Lower leg skin (tissue), 4 donors: ENCODE results near the gene NAPA. TPM values are rescaled to one million over a fixed set of nuclear protein-coding genes. Genes with fewer than 3 reads are reported as not detected.

Experiments
- DNase-seq, 2 donors: peaks; one replicate each; pipeline ENCODE4 v3.0.0-alpha.2; 2019; ENCODE audit warnings: low spot score in 2 of 2
- H3K4me3 ChIP-seq: fragments of 200-600 bp; sonication (generic); 2 replicates; pipeline ENCODE4 v1.5.1; 2017; ENCODE audit warnings: mild to moderate bottlenecking, low read depth; ENCODE audit not compliant: poor library complexity, severe bottlenecking
- POLR2A ChIP-seq, 2 donors: fragments of 450-650 bp; IDR thresholded peaks; one replicate each; pipeline ENCODE4 v1.6.1; 2016 to 2017; ENCODE audit warnings: antibody characterized with exemption in 2 of 2, mild to moderate bottlenecking in 1 of 2, moderate library complexity in 1 of 2
- WGBS, 2 donors: methylation state at CpG; one replicate each; pipeline ENCODE4 v1.1.5; 2018; 5-methylcytosine and 5-hydroxymethylcytosine counted together
- intact Hi-C: fragments of 100-400 bp; cut with DNase I; formaldehyde crosslinking; loops from one replicate; pipeline ENCODE4 v1.15.0; 2023; ENCODE audit warnings: low total_unique reads
- total RNA-seq, 4 donors: library from RNA; depleted of rRNA; stranded (reverse); fragments of >200 nt; gene quantifications; one replicate each; pipeline ENCODE4 v1.1.0, GENCODE V29; 2016
- TF ChIP-seq, protein P1 (sequence below), 3 donors: fragments of 450-650 bp; IDR thresholded peaks; one replicate each; pipeline ENCODE4 v1.5.1; 2016; ENCODE audit warnings: antibody characterized with exemption in 3 of 3, mild to moderate bottlenecking in 3 of 3, moderate library complexity in 2 of 3

The NAPA gene
- total RNA-seq, 4 donors from 2014 or later: 182 to 344 (median 221) TPM

GRCh38 chr19:47492137-47492533 is 22.7 kb downstream of the NAPA start:
- H3K4me3 ChIP-seq: no peak overlapping the region
- TF ChIP-seq, protein P1, sequence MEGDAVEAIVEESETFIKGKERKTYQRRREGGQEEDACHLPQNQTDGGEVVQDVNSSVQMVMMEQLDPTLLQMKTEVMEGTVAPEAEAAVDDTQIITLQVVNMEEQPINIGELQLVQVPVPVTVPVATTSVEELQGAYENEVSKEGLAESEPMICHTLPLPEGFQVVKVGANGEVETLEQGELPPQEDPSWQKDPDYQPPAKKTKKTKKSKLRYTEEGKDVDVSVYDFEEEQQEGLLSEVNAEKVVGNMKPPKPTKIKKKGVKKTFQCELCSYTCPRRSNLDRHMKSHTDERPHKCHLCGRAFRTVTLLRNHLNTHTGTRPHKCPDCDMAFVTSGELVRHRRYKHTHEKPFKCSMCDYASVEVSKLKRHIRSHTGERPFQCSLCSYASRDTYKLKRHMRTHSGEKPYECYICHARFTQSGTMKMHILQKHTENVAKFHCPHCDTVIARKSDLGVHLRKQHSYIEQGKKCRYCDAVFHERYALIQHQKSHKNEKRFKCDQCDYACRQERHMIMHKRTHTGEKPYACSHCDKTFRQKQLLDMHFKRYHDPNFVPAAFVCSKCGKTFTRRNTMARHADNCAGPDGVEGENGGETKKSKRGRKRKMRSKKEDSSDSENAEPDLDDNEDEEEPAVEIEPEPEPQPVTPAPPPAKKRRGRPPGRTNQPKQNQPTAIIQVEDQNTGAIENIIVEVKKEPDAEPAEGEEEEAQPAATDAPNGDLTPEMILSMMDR (IDR thresholded peaks at IDR 0.05): no peak
- no peak for TF ChIP-seq POLR2A (IDR thresholded peaks at IDR 0.05)
- no peak for DNase-seq
- 90% methylated on average over 14 of the region's 14 CpGs for WGBS, 2 donors
- intact Hi-C loops: no loop called here

DNA sequence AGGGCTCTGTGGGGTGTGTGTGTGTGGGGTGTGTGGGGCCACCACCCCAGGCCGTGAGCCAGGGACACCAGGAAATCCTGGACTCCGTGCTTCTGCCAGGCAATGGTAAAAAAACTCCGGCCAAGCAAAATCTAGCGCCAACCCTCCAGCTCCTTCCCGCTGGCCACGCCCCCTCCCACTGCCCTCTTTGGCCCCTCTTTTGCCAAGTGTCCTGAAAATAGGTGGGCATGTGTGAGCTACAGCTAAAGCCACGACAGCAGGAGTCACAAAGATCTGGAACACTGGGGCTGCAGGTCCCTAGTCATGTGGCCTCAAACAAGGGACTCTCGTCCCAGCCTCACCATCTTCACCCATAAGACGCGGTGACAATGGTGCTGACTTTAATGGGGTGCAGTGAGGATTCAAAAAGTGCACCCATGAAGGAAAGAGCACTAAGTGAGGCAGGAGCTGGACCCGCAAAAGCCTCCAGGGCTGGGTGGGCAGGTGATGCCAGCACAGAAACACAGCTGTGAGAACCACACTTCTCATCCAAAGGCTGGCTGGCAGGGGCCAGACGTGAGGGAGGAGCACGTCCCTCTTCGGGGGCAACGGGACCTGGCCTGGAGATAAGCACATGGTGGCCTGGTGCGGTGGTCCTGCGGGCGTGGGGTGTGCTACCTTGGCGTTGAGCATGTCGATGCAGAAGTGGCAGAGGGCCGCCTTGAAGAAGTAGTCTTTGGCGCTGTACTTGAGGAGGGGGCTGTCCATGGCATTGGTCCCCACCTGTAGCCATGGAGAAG is 23.3 kb downstream of the NAPA start:
- WGBS, 2 donors: 82 to 83% methylated on average over 22 of the region's 22 CpGs
- no peak overlapping the region for H3K4me3 ChIP-seq
- no peak for DNase-seq
- no peak for TF ChIP-seq POLR2A (IDR thresholded peaks at IDR 0.05)
- TF ChIP-seq, protein P1 (IDR thresholded peaks at IDR 0.05): no peak
- intact Hi-C loops: no loop called here

- DNase-seq: no peak
- TF ChIP-seq, protein P1 (IDR thresholded peaks at IDR 0.05): no peak
- no peak for TF ChIP-seq POLR2A (IDR thresholded peaks at IDR 0.05)
- H3K4me3 ChIP-seq: no peak overlapping the region
- 57 to 64% methylated on average over 3 of the region's 3 CpGs for WGBS, 2 donors
- intact Hi-C loops: no loop called here
These were observed 24.0 kb downstream of the NAPA start for GRCh38 chr19:47490847-47491246.

GRCh38 chr19:47490031-47490430 is 24.8 kb downstream of the NAPA start:
- WGBS, 2 donors: 78 to 83% methylated on average over 7 of the region's 7 CpGs
- DNase-seq: no peak
- TF ChIP-seq POLR2A (IDR thresholded peaks at IDR 0.05): no peak
- TF ChIP-seq, protein P1 (IDR thresholded peaks at IDR 0.05): peak in 1 of 3 donors; percentile 26
- H3K4me3 ChIP-seq: no peak overlapping the region
- intact Hi-C loops: no loop called here

GRCh38 chr19:47489072-47489914 is 25.6 kb downstream of the NAPA start:
- intact Hi-C loops: no loop called here
- no peak overlapping the region for H3K4me3 ChIP-seq
- 78% methylated on average over 17 of the region's 17 CpGs for WGBS, 2 donors
- DNase-seq: no peak
- TF ChIP-seq, protein P1 (IDR thresholded peaks at IDR 0.05): no peak
- no peak for TF ChIP-seq POLR2A (IDR thresholded peaks at IDR 0.05)
